Measurements from ENCODE around the gene C1orf232. TPM values are rescaled to one million over a fixed set of nuclear protein-coding genes. Genes with fewer than 3 reads are reported as not detected.

C1orf232 gene
- total RNA-seq, 1 experiment from 2014 or later: not detected

DNA sequence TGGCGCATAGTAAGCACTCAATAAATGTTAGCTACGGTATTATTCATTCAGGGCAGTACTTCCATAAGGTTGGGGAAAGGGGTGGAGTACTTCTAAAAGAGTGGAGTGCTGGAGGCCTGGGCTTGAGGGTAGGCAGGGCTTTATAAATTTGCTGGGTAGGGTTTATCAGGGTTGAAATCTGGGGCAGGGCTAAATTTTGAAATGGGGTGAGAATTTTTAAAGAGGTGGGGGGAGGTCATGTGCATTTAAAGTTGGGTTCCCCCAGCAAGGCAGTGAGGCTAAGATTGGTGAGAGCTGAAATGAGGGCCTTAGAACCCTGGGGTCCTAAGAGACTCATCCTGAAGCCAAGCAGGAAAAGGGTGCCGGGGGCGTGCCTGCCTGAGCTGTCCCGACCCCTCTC is 31.6 kb upstream of the C1orf232 start:
- ChIA-PET CTCF (interaction anchor here (0.6 kb wide), 1 partner anchor 201 kb away, joined by 7 read pairs; no protein-coding TSS in a partner anchor), POLR2A (ENCODE audit: low non-redundant PET) (no interaction called here)
- H3K9me3 ChIP-seq (ENCODE audit: low read depth, low read length, poor library complexity, severe bottlenecking): no peaks in the 10 kb centered on the region
- H3K4me1 ChIP-seq (ENCODE audit: insufficient read depth, low read length, poor library complexity, severe bottlenecking): no peaks in the 10 kb centered on the region
- DNase-seq (ENCODE audit: low spot score): no peak
- TF ChIP-seq, protein P1, sequence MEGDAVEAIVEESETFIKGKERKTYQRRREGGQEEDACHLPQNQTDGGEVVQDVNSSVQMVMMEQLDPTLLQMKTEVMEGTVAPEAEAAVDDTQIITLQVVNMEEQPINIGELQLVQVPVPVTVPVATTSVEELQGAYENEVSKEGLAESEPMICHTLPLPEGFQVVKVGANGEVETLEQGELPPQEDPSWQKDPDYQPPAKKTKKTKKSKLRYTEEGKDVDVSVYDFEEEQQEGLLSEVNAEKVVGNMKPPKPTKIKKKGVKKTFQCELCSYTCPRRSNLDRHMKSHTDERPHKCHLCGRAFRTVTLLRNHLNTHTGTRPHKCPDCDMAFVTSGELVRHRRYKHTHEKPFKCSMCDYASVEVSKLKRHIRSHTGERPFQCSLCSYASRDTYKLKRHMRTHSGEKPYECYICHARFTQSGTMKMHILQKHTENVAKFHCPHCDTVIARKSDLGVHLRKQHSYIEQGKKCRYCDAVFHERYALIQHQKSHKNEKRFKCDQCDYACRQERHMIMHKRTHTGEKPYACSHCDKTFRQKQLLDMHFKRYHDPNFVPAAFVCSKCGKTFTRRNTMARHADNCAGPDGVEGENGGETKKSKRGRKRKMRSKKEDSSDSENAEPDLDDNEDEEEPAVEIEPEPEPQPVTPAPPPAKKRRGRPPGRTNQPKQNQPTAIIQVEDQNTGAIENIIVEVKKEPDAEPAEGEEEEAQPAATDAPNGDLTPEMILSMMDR (conservative IDR thresholded peaks at IDR 0.05; ENCODE audit: low read depth, low read length): no peak
- TF ChIP-seq EZH2 (IDR thresholded peaks at IDR 0.05; ENCODE audit: borderline replicate concordance, low read depth, low read length, poor library complexity, severe bottlenecking): no peak
- no peaks in the 10 kb centered on the region for H3K36me3 ChIP-seq (ENCODE audit: insufficient read depth, low read length, poor library complexity, severe bottlenecking)
- no peaks in the 10 kb centered on the region for H3K27me3 ChIP-seq (replicated peaks; ENCODE audit: insufficient read depth, low read depth, low read length, poor library complexity)
- H3K4me3 ChIP-seq (ENCODE audit: low read depth, low read length, poor library complexity, severe bottlenecking): no peak overlapping the region
- intact Hi-C loops (cut with micrococcal nuclease; ENCODE audit: unreplicated experiment): no loop called here
- BruUV-seq (replicated peaks): no TSS peak
- no peak overlapping the region for H3K27ac ChIP-seq (ENCODE audit: low read depth, low read length, poor library complexity, severe bottlenecking)

DNA sequence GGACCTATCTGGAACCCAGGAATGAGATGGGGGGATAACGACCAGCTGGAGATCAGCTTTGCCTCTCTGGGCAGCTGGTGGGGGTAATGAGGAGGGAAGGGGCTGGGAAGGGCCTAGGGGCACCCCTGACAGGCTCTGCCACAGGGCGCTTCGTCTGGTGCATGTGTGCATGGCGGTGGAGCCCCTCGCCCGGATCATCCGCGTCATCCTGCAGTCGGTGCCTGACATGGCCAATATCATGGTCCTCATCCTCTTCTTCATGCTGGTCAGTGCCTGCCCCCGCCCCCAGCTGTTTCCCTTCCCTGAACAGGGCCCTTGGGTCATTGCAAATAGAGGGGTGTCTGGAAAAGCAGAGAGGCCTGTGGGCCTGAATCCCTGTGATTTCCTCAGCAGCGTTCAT is 29.1 kb upstream of the C1orf232 start:
- no peak overlapping the region for H3K4me3 ChIP-seq (ENCODE audit: low read depth, low read length, poor library complexity, severe bottlenecking)
- no peaks in the 10 kb centered on the region for H3K9me3 ChIP-seq (ENCODE audit: low read depth, low read length, poor library complexity, severe bottlenecking)
- CTCF ChIA-PET: no interaction called here
- H3K36me3 ChIP-seq (ENCODE audit: insufficient read depth, low read length, poor library complexity, severe bottlenecking): no peaks in the 10 kb centered on the region
- intact Hi-C loops (cut with micrococcal nuclease; ENCODE audit: unreplicated experiment): no loop called here
- H3K4me1 ChIP-seq (ENCODE audit: insufficient read depth, low read length, poor library complexity, severe bottlenecking): no peaks in the 10 kb centered on the region
- BruUV-seq (replicated peaks): no TSS peak
- H3K27me3 ChIP-seq (replicated peaks; ENCODE audit: insufficient read depth, low read depth, low read length, poor library complexity): no peaks in the 10 kb centered on the region
- H3K27ac ChIP-seq (ENCODE audit: low read depth, low read length, poor library complexity, severe bottlenecking): no peak overlapping the region
- TF ChIP-seq, protein P1 (conservative IDR thresholded peaks at IDR 0.05; ENCODE audit: low read depth, low read length): no peak
- no peak for TF ChIP-seq EZH2 (IDR thresholded peaks at IDR 0.05; ENCODE audit: borderline replicate concordance, low read depth, low read length, poor library complexity, severe bottlenecking)
- no peak for DNase-seq (ENCODE audit: low spot score)
- POLR2A ChIA-PET (ENCODE audit: low non-redundant PET): no interaction called here

DNA sequence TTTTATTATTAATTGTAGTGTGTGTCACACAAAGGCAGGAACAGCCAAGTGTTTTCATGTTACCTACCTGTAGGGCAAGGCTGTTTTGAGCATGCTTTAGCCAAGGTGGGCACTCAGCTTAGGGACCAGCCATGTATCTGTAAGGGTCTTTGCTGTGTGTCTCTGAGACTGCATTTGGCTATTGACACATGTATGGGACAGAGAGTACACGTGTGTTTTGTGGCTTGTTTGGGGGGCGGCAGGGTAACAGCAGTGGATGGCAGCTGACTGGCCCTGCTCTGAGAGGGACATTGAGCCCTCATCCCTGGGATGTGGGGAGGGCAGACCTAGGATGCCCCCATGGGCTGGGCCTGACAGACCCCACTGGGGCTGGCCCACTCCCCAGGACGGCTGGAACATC is 28.5 kb upstream of the C1orf232 start:
- H3K27me3 ChIP-seq (replicated peaks; ENCODE audit: insufficient read depth, low read depth, low read length, poor library complexity): no peaks in the 10 kb centered on the region
- BruUV-seq (replicated peaks): no TSS peak
- H3K9me3 ChIP-seq (ENCODE audit: low read depth, low read length, poor library complexity, severe bottlenecking): no peaks in the 10 kb centered on the region
- ChIA-PET POLR2A (ENCODE audit: low non-redundant PET) (no interaction called here), CTCF (no interaction called here)
- DNase-seq (ENCODE audit: low spot score): no peak
- H3K4me3 ChIP-seq (ENCODE audit: low read depth, low read length, poor library complexity, severe bottlenecking): no peak overlapping the region
- TF ChIP-seq, protein P1 (conservative IDR thresholded peaks at IDR 0.05; ENCODE audit: low read depth, low read length): no peak
- no peak for TF ChIP-seq EZH2 (IDR thresholded peaks at IDR 0.05; ENCODE audit: borderline replicate concordance, low read depth, low read length, poor library complexity, severe bottlenecking)
- H3K36me3 ChIP-seq (ENCODE audit: insufficient read depth, low read length, poor library complexity, severe bottlenecking): no peaks in the 10 kb centered on the region
- no peak overlapping the region for H3K27ac ChIP-seq (ENCODE audit: low read depth, low read length, poor library complexity, severe bottlenecking)
- intact Hi-C loops (cut with micrococcal nuclease; ENCODE audit: unreplicated experiment): no loop called here
- H3K4me1 ChIP-seq (ENCODE audit: insufficient read depth, low read length, poor library complexity, severe bottlenecking): no peaks in the 10 kb centered on the region

Measured in A673 (cell line).